Liver (tissue), 9 donors: ENCODE results near the gene MAGI1. TPM values are rescaled to one million over a fixed set of nuclear protein-coding genes. Genes with fewer than 3 reads are reported as not detected.

Experiments used
- DNase-seq: peaks from one replicate; pipeline ENCODE4 v3.0.0-alpha.2; 2017; ENCODE audit warnings: low spot score
- H3K27ac ChIP-seq, 2 donors: one replicate each; pipeline ENCODE4 v1.7.0; 2013; ENCODE audit warnings: inconsistent platforms in 2 of 2, low read length in 2 of 2, control low read depth in 1 of 2, low read depth in 1 of 2, mild to moderate bottlenecking in 1 of 2
- H3K27me3 ChIP-seq, 4 donors: one replicate each; pipeline versions ENCODE4 v1.6.1 to v1.7.0; 2013; ENCODE audit warnings: low read length in 3 of 4, inconsistent platforms in 1 of 4, mild to moderate bottlenecking in 1 of 4, moderate library complexity in 1 of 4; ENCODE audit not compliant: control insufficient read depth in 4 of 4, insufficient read depth in 4 of 4
- H3K36me3 ChIP-seq, 4 donors: one replicate each; pipeline versions ENCODE4 v1.6.1 to v1.7.0; 2013; ENCODE audit warnings: low read length in 3 of 4, mild to moderate bottlenecking in 3 of 4, low read depth in 1 of 4, moderate library complexity in 1 of 4; ENCODE audit not compliant: control insufficient read depth in 4 of 4, insufficient read depth in 3 of 4
- H3K4me1 ChIP-seq, 4 donors: one replicate each; pipeline versions ENCODE4 v1.6.1 to v1.7.0; 2013; ENCODE audit warnings: low read length in 3 of 4, mild to moderate bottlenecking in 3 of 4, moderate library complexity in 1 of 4; ENCODE audit not compliant: control insufficient read depth in 4 of 4, insufficient read depth in 4 of 4
- H3K4me3 ChIP-seq, 3 donors: one replicate each; pipeline versions ENCODE4 v1.6.1 to v1.7.0; 2013; ENCODE audit warnings: low read length in 3 of 3, control low read depth in 1 of 3, low read depth in 1 of 3, mild to moderate bottlenecking in 1 of 3
- H3K9ac ChIP-seq, 2 donors: one replicate each; pipeline ENCODE4 v1.7.0; 2013; ENCODE audit warnings: low read length in 2 of 2, mild to moderate bottlenecking in 2 of 2, moderate library complexity in 2 of 2, control low read depth in 1 of 2, low read depth in 1 of 2
- H3K9me3 ChIP-seq, 4 donors: one replicate each; pipeline versions ENCODE4 v1.6.1 to v1.7.0; 2013; ENCODE audit warnings: low read length in 3 of 4; ENCODE audit not compliant: control insufficient read depth in 4 of 4
- EGR1 ChIP-seq, 2 donors: IDR thresholded peaks; 2 replicates each; pipeline ENCODE4 v1.6.1; 2016 to 2018; ENCODE audit warnings: antibody characterized with exemption in 2 of 2, low read depth in 2 of 2
- FOXA1 ChIP-seq: IDR thresholded peaks from 2 replicates; pipeline ENCODE4 v1.6.1; 2016; ENCODE audit warnings: antibody characterized with exemption
- FOXA2 ChIP-seq: IDR thresholded peaks from 2 replicates; pipeline ENCODE4 v1.6.1; 2016; ENCODE audit warnings: antibody characterized with exemption
- GABPA ChIP-seq, 2 donors: IDR thresholded peaks in 1 of 2; conservative IDR thresholded peaks in 1 of 2; 2 replicates each; pipeline ENCODE4 v1.6.1; 2016; ENCODE audit warnings: antibody characterized with exemption in 2 of 2, mild to moderate bottlenecking in 1 of 2, moderate library complexity in 1 of 2
- HNF4A ChIP-seq, 2 donors: conservative IDR thresholded peaks; 2 replicates each; pipeline ENCODE4 v1.6.1; 2016; ENCODE audit warnings: antibody characterized with exemption in 2 of 2, mild to moderate bottlenecking in 2 of 2
- HNF4G ChIP-seq: IDR thresholded peaks from 2 replicates; pipeline ENCODE4 v1.6.1; 2016; ENCODE audit warnings: antibody characterized with exemption
- NR2F2 ChIP-seq: IDR thresholded peaks from 2 replicates; pipeline ENCODE4 v1.6.1; 2016; ENCODE audit warnings: antibody characterized with exemption
- RAD21 ChIP-seq, 2 donors: IDR thresholded peaks; 2 replicates each; pipeline ENCODE4 v1.6.1; 2016; ENCODE audit warnings: antibody characterized with exemption in 2 of 2, mild to moderate bottlenecking in 2 of 2
- RXRA ChIP-seq, 2 donors: IDR thresholded peaks; 2 replicates each; pipeline ENCODE4 v1.6.1; 2017 to 2018; ENCODE audit warnings: antibody characterized with exemption in 2 of 2, mild to moderate bottlenecking in 1 of 2
- SP1 ChIP-seq: IDR thresholded peaks from 2 replicates; pipeline ENCODE4 v1.6.1; 2018; ENCODE audit warnings: antibody characterized with exemption, mild to moderate bottlenecking
- WGBS: extraction: QIAGEN DNeasy Blood & Tissue Kit; methylation state at CpG from one replicate; pipeline ENCODE4 v1.1.7; 2013; 5-methylcytosine and 5-hydroxymethylcytosine counted together
- polyA plus RNA-seq, 2 donors: library from polyadenylated mRNA; stranded (reverse) in 1 of 2; unstranded in 1 of 2; fragments of 200-250 nt in 1 of 2; fragments of >200 nt in 1 of 2; fragmentation: Nextera tagmentation in 1 of 2; extraction: Ambion mirVana in 1 of 2; gene quantifications; one replicate each; pipeline versions ENCODE4 v1.2.1 to v1.2.3, GENCODE V29; 2013 to 2015
- total RNA-seq, 2 donors: library from RNA; depleted of rRNA; stranded (reverse); fragments of >200 nt; gene quantifications; one replicate each; pipeline ENCODE4 v1.2.3, GENCODE V29; 2014
- TF ChIP-seq, protein P1 (sequence below): IDR thresholded peaks from 2 replicates; pipeline ENCODE4 v1.6.1; 2016; ENCODE audit warnings: antibody characterized with exemption
- TF ChIP-seq, protein P2 (sequence below): IDR thresholded peaks from 2 replicates; pipeline ENCODE4 v1.6.1; 2016; ENCODE audit warnings: antibody characterized with exemption
- TF ChIP-seq, protein P3 (sequence below): IDR thresholded peaks from 2 replicates; pipeline ENCODE4 v1.6.1; 2016; ENCODE audit warnings: antibody characterized with exemption, mild to moderate bottlenecking
- TF ChIP-seq, protein P4 (sequence below): fragments of 150-350 bp; IDR thresholded peaks from 2 replicates; pipeline ENCODE4 v1.5.1; 2017; ENCODE audit warnings: improper control_type of control experiment, low read depth, low read length; ENCODE audit not compliant: missing input control
- TF ChIP-seq, protein P5 (sequence below): IDR thresholded peaks from 2 replicates; pipeline ENCODE4 v1.6.1; 2016; ENCODE audit warnings: antibody characterized with exemption
- donor health status: healthy.
- donor health status: healthy.
- donor health status: healthy.
- donor health status: healthy.
- donor health status: healthy.

Gene MAGI1
- total and polyA plus RNA-seq, 4 donors, result 9.6 to 68.8 (median 14.0) TPM

DNA sequence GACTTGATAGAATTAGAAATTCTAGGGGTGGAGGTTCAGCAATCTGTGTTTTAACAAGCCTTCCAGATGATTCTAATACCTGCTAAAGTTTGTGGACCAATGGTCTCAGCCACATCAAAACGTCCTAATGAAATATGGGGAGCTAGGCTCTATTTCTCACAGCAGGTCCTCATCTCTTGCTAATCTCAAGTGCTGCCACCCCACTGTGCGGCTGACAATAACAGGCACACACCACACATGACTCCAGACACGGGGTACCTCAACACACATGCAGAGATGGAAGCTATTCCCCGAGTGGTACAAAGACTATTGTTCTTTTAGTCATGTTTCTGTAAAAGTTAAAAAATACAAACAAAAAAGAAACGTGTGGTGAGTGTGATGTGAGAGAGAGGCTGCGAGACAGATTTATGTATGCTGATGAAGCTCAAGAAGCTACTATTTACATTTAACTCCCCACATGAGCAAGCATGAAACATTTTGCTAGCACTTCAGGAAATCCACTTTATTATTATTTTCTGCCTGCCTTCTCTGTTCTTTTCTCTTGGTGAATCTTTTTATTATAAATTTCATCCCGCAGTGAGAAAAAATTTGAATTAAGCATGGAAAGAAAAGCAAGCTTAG is 405.6 kb downstream of the MAGI1 start (continued):
- TF ChIP-seq, protein P1, sequence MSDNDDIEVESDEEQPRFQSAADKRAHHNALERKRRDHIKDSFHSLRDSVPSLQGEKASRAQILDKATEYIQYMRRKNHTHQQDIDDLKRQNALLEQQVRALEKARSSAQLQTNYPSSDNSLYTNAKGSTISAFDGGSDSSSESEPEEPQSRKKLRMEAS, result no peak
- TF ChIP-seq RXRA (IDR thresholded peaks at IDR 0.05) (no peak), GABPA (IDR thresholded peaks at IDR 0.05 in 1 of 2, conservative IDR thresholded peaks at IDR 0.05 in 1 of 2) (no peak)

DNA sequence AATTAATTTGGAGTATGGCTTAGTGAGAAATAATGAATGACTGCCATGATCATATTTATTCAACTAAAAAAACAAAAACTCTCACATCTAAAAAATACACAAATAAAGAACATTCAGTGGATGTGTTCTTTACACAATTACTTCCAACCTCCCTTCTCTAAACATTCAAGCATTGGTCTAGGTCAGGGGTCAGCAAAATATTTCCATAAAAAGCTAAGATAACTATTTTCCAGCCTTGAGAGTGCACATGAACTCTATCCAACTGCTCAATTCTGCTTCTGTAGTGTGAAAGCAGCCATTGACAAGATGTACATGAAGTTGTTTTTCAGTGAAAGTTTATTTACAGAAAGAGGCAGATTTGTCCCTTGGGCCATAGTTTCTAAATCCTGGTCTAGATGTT is 406.3 kb downstream of the MAGI1 start:
- TF ChIP-seq NR2F2 (peak; percentile 69), SP1 (no peak)
- Histone ChIP-seq H3K9me3 (no peaks in the 10 kb centered on the region), H3K4me3 (no peak overlapping the region), H3K9ac (no peak overlapping the region), H3K36me3 (no peaks in the 10 kb centered on the region), H3K4me1 (peaks cover 0 to 2% (median 0%) of the 10 kb centered on the region in 4 donors), H3K27ac (no peak overlapping the region), H3K27me3 (no peaks in the 10 kb centered on the region)
- DNase-seq, result no peak

DNA sequence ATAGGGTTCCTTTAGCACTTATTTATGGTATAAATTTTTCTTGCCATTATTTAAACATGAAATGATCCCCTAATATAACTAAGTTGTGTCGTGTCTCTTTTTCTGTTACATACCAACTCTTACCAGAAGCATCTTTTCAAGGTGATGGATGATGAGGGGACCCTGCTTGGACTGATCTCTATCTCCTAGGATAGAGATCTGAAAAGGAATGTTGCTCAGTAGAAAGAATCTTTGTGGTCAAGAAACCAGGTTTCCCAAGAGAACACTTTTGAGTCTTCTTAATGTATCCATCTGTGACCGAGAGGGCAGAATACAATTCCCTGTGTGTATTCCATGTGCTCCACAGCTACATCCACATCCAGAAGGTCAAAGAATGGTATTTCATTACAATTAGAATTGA is 409.7 kb downstream of the MAGI1 start:
- H3K36me3 ChIP-seq, result no peaks in the 10 kb centered on the region
- no peak for DNase-seq
- H3K9ac ChIP-seq, result no peak overlapping the region
- 93% methylated on average over 2 of the region's 2 CpGs for WGBS
- H3K27ac ChIP-seq, result no peak overlapping the region
- no peak for TF ChIP-seq HNF4G
- TF ChIP-seq, protein P2, sequence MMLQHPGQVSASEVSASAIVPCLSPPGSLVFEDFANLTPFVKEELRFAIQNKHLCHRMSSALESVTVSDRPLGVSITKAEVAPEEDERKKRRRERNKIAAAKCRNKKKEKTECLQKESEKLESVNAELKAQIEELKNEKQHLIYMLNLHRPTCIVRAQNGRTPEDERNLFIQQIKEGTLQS, result no peak
- no peak for TF ChIP-seq EGR1 (IDR thresholded peaks at IDR 0.05; ENCODE audit: low read depth in 2 of 2)
- TF ChIP-seq FOXA1, result no peak
- TF ChIP-seq RXRA (IDR thresholded peaks at IDR 0.05), result no peak
- TF ChIP-seq, protein P3, sequence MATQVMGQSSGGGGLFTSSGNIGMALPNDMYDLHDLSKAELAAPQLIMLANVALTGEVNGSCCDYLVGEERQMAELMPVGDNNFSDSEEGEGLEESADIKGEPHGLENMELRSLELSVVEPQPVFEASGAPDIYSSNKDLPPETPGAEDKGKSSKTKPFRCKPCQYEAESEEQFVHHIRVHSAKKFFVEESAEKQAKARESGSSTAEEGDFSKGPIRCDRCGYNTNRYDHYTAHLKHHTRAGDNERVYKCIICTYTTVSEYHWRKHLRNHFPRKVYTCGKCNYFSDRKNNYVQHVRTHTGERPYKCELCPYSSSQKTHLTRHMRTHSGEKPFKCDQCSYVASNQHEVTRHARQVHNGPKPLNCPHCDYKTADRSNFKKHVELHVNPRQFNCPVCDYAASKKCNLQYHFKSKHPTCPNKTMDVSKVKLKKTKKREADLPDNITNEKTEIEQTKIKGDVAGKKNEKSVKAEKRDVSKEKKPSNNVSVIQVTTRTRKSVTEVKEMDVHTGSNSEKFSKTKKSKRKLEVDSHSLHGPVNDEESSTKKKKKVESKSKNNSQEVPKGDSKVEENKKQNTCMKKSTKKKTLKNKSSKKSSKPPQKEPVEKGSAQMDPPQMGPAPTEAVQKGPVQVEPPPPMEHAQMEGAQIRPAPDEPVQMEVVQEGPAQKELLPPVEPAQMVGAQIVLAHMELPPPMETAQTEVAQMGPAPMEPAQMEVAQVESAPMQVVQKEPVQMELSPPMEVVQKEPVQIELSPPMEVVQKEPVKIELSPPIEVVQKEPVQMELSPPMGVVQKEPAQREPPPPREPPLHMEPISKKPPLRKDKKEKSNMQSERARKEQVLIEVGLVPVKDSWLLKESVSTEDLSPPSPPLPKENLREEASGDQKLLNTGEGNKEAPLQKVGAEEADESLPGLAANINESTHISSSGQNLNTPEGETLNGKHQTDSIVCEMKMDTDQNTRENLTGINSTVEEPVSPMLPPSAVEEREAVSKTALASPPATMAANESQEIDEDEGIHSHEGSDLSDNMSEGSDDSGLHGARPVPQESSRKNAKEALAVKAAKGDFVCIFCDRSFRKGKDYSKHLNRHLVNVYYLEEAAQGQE, result no peak
- TF ChIP-seq, protein P1, result no peak
- no peak for TF ChIP-seq NR2F2
- no peak for TF ChIP-seq GABPA (IDR thresholded peaks at IDR 0.05 in 1 of 2, conservative IDR thresholded peaks at IDR 0.05 in 1 of 2)
- no peak for TF ChIP-seq RAD21 (IDR thresholded peaks at IDR 0.05)
- TF ChIP-seq, protein P4, sequence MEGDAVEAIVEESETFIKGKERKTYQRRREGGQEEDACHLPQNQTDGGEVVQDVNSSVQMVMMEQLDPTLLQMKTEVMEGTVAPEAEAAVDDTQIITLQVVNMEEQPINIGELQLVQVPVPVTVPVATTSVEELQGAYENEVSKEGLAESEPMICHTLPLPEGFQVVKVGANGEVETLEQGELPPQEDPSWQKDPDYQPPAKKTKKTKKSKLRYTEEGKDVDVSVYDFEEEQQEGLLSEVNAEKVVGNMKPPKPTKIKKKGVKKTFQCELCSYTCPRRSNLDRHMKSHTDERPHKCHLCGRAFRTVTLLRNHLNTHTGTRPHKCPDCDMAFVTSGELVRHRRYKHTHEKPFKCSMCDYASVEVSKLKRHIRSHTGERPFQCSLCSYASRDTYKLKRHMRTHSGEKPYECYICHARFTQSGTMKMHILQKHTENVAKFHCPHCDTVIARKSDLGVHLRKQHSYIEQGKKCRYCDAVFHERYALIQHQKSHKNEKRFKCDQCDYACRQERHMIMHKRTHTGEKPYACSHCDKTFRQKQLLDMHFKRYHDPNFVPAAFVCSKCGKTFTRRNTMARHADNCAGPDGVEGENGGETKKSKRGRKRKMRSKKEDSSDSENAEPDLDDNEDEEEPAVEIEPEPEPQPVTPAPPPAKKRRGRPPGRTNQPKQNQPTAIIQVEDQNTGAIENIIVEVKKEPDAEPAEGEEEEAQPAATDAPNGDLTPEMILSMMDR, result no peak
- TF ChIP-seq, protein P5, sequence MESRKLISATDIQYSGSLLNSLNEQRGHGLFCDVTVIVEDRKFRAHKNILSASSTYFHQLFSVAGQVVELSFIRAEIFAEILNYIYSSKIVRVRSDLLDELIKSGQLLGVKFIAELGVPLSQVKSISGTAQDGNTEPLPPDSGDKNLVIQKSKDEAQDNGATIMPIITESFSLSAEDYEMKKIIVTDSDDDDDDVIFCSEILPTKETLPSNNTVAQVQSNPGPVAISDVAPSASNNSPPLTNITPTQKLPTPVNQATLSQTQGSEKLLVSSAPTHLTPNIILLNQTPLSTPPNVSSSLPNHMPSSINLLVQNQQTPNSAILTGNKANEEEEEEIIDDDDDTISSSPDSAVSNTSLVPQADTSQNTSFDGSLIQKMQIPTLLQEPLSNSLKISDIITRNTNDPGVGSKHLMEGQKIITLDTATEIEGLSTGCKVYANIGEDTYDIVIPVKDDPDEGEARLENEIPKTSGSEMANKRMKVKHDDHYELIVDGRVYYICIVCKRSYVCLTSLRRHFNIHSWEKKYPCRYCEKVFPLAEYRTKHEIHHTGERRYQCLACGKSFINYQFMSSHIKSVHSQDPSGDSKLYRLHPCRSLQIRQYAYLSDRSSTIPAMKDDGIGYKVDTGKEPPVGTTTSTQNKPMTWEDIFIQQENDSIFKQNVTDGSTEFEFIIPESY, result no peak
- TF ChIP-seq HNF4A (conservative IDR thresholded peaks at IDR 0.05), result no peak
- TF ChIP-seq FOXA2, result no peak
- no peaks in the 10 kb centered on the region for H3K27me3 ChIP-seq
- no peak overlapping the region for H3K4me3 ChIP-seq
- peaks cover 0 to 2% (median 0%) of the 10 kb centered on the region in 4 donors for H3K4me1 ChIP-seq
- no peaks in the 10 kb centered on the region for H3K9me3 ChIP-seq
